NCI-H748 treated with DMSO at 0.1 percent for 48 hours (cell line): Measurements from ENCODE around the gene IPPK.

Experiments used
- DNase-seq: peaks from one replicate; lab custom pipeline; 2025; lab: John Stamatoyannopoulos, UW

IPPK gene

GRCh38 chr9:92656537-92656925, 13.4 kb downstream of the IPPK start:
- no peak for DNase-seq

- no peak for DNase-seq
Observed at GRCh38 chr9:92655896-92656536, 13.9 kb downstream of the IPPK start.

GRCh38 chr9:92655366-92655765, 14.6 kb downstream of the IPPK start:
- DNase-seq = no peak

GRCh38 chr9:92654481-92655301, 15.2 kb downstream of the IPPK start:
- no peak for DNase-seq

GRCh38 chr9:92652461-92652860, 17.5 kb downstream of the IPPK start:
- DNase-seq = no peak

- no peak for DNase-seq
Observed at GRCh38 chr9:92650839-92651621, 18.9 kb downstream of the IPPK start.

GRCh38 chr9:92650296-92650695, 19.6 kb downstream of the IPPK start:
- DNase-seq = no peak

GRCh38 chr9:92649007-92649406, 20.9 kb downstream of the IPPK start:
- no peak for DNase-seq

GRCh38 chr9:92648474-92648971, 21.4 kb downstream of the IPPK start:
- no peak for DNase-seq

GRCh38 chr9:92647671-92648473, 22.1 kb downstream of the IPPK start:
- DNase-seq = no peak

- DNase-seq = no peak
Observed at GRCh38 chr9:92645041-92645440, 24.9 kb downstream of the IPPK start.

GRCh38 chr9:92644278-92644677, 25.7 kb downstream of the IPPK start:
- DNase-seq = no peak

- no peak for DNase-seq
Observed at GRCh38 chr9:92642564-92642963, 27.4 kb downstream of the IPPK start.

GRCh38 chr9:92642041-92642451, 27.9 kb downstream of the IPPK start:
- DNase-seq = no peak

GRCh38 chr9:92641092-92641809, 28.7 kb downstream of the IPPK start:
- no peak for DNase-seq

- no peak for DNase-seq
Observed at GRCh38 chr9:92640398-92641091, 29.4 kb downstream of the IPPK start.

GRCh38 chr9:92639791-92640271, 30.1 kb downstream of the IPPK start:
- no peak for DNase-seq

GRCh38 chr9:92639124-92639523, 30.8 kb downstream of the IPPK start:
- no peak for DNase-seq

- DNase-seq = no peak
Observed at GRCh38 chr9:92638621-92639101, 31.3 kb downstream of the IPPK start.
